SK-N-SH (cell line): ENCODE results near the gene GLMP.

Experiments used
- EP300 ChIP-seq, 2 experiments: IDR thresholded peaks; 2 replicates each; pipeline versions ENCODE4 v1.4.0 to v1.6.1; 2012; ENCODE audit warnings: borderline replicate concordance in 1 of 2, low read depth in 1 of 2, low read length in 1 of 2
- EZH2phosphoT487 ChIP-seq: fragments of 200-600 bp; sonication (generic); IDR thresholded peaks from 2 replicates; pipeline ENCODE4 v1.6.1; 2017; ENCODE audit warnings: low read depth, mixed run types, mild to moderate bottlenecking, antibody characterized with exemption, moderate library complexity, borderline replicate concordance

DNA sequence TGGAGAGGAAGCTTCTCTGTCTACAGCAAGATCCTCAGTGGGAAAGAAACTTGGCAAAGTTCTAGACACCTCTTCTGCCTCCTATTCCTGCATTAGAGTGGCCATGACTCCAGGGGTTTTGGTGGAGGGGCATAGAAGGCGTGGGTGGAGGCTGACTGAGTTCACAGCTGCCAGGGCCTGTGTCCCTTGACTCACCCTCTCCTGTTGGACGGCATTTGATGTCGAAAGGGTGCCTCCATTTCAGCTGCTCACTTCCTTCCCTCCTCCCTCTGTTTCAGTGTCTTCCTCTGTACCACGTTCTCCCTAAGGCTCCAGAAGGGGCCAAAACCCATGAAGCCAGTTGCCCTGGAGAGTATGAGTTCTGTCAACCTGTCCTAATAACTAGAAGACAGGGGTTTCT, 10.7 kb downstream of the GLMP start:
- TF ChIP-seq EZH2phosphoT487 = no peak
- TF ChIP-seq EP300 (IDR thresholded peaks at IDR 0.05; ENCODE audit: borderline replicate concordance in 1 of 2, low read depth in 1 of 2, low read length in 1 of 2) = no peak
